ENCODE measurements around the gene SHISAL2A. TPM values are rescaled to one million over a fixed set of nuclear protein-coding genes. Genes with fewer than 3 reads are reported as not detected.

The SHISAL2A gene
- total and polyA plus RNA-seq, 10 of the 15 experiments (the other 5 are each of a cell fraction or from before 2014, with no cell fraction given), result 0.18 to 0.67 (median 0.45) TPM

DNA sequence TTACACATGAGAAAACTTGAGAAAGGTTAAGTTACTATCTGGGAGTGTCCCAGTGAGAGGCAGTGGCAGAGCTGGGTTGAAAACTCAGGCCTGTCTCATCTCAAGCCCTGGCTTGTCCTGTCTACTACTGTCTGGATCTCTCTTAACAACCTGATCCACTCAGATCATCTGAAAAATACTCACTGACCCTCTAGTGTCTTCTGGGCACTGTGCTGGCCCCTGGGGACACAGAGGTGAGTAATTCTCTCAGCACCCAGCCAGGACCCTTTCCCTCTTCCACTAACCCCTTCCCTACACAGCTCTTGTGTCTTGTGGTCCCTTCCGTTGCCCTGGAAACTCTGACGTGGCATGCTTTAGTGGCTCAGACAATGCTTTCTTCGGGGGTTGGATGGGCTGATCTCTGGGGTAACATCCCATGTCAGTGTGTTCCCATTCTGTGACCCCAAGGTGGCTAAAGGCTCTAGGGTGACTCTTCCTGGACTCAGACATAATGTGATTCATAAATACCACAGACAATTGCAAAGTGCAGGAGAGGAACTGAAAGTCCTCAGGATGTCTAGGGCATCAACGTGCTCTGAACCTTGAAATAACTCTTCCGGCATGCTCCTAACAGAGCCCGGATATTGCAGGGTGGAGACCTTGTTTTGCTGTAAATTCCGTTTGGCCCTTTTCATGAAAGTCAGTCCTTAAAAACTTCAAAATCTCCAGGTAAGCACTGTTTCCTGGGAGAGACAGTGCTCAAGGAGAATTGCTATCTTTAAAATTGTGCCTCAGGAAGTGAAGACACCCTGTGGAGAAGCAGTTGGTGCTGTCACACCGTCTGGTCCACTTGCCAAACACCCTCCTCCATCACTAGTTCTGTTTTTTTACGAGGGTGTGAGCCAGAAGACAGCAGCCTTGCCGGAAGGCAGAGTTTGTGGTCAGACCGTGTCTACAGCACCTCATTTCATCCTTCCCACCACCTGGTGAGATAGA is 4.0 kb downstream of the SHISAL2A start (continued):
- TF ChIP-seq, protein P1, sequence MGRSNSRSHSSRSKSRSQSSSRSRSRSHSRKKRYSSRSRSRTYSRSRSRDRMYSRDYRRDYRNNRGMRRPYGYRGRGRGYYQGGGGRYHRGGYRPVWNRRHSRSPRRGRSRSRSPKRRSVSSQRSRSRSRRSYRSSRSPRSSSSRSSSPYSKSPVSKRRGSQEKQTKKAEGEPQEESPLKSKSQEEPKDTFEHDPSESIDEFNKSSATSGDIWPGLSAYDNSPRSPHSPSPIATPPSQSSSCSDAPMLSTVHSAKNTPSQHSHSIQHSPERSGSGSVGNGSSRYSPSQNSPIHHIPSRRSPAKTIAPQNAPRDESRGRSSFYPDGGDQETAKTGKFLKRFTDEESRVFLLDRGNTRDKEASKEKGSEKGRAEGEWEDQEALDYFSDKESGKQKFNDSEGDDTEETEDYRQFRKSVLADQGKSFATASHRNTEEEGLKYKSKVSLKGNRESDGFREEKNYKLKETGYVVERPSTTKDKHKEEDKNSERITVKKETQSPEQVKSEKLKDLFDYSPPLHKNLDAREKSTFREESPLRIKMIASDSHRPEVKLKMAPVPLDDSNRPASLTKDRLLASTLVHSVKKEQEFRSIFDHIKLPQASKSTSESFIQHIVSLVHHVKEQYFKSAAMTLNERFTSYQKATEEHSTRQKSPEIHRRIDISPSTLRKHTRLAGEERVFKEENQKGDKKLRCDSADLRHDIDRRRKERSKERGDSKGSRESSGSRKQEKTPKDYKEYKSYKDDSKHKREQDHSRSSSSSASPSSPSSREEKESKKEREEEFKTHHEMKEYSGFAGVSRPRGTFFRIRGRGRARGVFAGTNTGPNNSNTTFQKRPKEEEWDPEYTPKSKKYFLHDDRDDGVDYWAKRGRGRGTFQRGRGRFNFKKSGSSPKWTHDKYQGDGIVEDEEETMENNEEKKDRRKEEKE (IDR thresholded peaks at IDR 0.05), result no peak
- no peak for TF ChIP-seq ZNF622 (IDR thresholded peaks at IDR 0.05)
- TF ChIP-seq RAD51 (IDR thresholded peaks at IDR 0.05), result no peak
- peak; percentile 52; the same call in 1 of the 2 replicates for TF ChIP-seq CREB1 (IDR thresholded peaks at IDR 0.05; ENCODE audit: low read depth)
- TF ChIP-seq CBX3 (IDR thresholded peaks at IDR 0.05; ENCODE audit: borderline replicate concordance, low read depth), result no peak
- peak in 1 of 2 experiments; percentile 82; a peak in 1 of 4 replicates for TF ChIP-seq ETV6 (conservative IDR thresholded peaks at IDR 0.05 in 1 of 2, IDR thresholded peaks at IDR 0.05 in 1 of 2; ENCODE audit: borderline replicate concordance in 1 of 2, low read depth in 1 of 2)
- no peak for TF ChIP-seq HCFC1 (IDR thresholded peaks at IDR 0.05; ENCODE audit: low read length)
- TF ChIP-seq TAF1 (IDR thresholded peaks at IDR 0.05; ENCODE audit: borderline replicate concordance, low read depth, low read length), result no peak
- TF ChIP-seq, protein P2, sequence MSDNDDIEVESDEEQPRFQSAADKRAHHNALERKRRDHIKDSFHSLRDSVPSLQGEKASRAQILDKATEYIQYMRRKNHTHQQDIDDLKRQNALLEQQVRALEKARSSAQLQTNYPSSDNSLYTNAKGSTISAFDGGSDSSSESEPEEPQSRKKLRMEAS (IDR thresholded peaks at IDR 0.05; ENCODE audit: low read depth, low read length), result peak; percentile 69
- peak; percentile 4 for TF ChIP-seq KLF5 (IDR thresholded peaks at IDR 0.05; ENCODE audit: partially characterized antibody)
- TF ChIP-seq KAT2A (conservative IDR thresholded peaks at IDR 0.05; ENCODE audit: control insufficient read depth, low read depth, low read length), result no peak
- TF ChIP-seq LARP7 (IDR thresholded peaks at IDR 0.05), result no peak; the same call in 1 of the 2 replicates
- TF ChIP-seq IRF4 (IDR thresholded peaks at IDR 0.05; ENCODE audit: low read depth, low read length), result peak; percentile 97
- TF ChIP-seq YBX1 (IDR thresholded peaks at IDR 0.05), result 0 out of 2 replicates have a peak, but pooled peaks have one; percentile 23
- no peak for TF ChIP-seq NRF1 (conservative IDR thresholded peaks at IDR 0.05; ENCODE audit: low read depth, low read length)
- TF ChIP-seq, protein P3, sequence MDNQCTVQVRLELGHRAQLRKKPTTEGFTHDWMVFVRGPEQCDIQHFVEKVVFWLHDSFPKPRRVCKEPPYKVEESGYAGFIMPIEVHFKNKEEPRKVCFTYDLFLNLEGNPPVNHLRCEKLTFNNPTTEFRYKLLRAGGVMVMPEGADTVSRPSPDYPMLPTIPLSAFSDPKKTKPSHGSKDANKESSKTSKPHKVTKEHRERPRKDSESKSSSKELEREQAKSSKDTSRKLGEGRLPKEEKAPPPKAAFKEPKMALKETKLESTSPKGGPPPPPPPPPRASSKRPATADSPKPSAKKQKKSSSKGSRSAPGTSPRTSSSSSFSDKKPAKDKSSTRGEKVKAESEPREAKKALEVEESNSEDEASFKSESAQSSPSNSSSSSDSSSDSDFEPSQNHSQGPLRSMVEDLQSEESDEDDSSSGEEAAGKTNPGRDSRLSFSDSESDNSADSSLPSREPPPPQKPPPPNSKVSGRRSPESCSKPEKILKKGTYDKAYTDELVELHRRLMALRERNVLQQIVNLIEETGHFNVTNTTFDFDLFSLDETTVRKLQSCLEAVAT (IDR thresholded peaks at IDR 0.05), result peak; percentile 49; the same call in 1 of the 2 replicates
- TF ChIP-seq, protein P4, sequence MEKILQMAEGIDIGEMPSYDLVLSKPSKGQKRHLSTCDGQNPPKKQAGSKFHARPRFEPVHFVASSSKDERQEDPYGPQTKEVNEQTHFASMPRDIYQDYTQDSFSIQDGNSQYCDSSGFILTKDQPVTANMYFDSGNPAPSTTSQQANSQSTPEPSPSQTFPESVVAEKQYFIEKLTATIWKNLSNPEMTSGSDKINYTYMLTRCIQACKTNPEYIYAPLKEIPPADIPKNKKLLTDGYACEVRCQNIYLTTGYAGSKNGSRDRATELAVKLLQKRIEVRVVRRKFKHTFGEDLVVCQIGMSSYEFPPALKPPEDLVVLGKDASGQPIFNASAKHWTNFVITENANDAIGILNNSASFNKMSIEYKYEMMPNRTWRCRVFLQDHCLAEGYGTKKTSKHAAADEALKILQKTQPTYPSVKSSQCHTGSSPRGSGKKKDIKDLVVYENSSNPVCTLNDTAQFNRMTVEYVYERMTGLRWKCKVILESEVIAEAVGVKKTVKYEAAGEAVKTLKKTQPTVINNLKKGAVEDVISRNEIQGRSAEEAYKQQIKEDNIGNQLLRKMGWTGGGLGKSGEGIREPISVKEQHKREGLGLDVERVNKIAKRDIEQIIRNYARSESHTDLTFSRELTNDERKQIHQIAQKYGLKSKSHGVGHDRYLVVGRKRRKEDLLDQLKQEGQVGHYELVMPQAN (conservative IDR thresholded peaks at IDR 0.05), result peak; percentile 55
- TF ChIP-seq ASH2L (IDR thresholded peaks at IDR 0.05; ENCODE audit: borderline replicate concordance, low read depth), result peak; percentile 97
- no peak for TF ChIP-seq STAT3 (IDR thresholded peaks at IDR 0.05; ENCODE audit: low read depth, low read length)
- TF ChIP-seq CHD1 (IDR thresholded peaks at IDR 0.05; ENCODE audit: low read depth, low read length), result no peak
- TF ChIP-seq SMC3 (IDR thresholded peaks at IDR 0.05; ENCODE audit: borderline replicate concordance, low read length), result no peak
- TF ChIP-seq POU2F2 (IDR thresholded peaks at IDR 0.05; ENCODE audit: borderline replicate concordance, low read depth, low read length), result peak; percentile 41; the same call in 1 of the 3 replicates
- no peak for TF ChIP-seq JUND (IDR thresholded peaks at IDR 0.05; ENCODE audit: low read depth, low read length)
- 0 out of 2 replicates have a peak, but pooled peaks have one; percentile 23 for TF ChIP-seq ESRRA (IDR thresholded peaks at IDR 0.05; ENCODE audit: low read length)
